HS-5 (cell line): Measurements from ENCODE around the gene PRR12.
"Not testable (repeated sequence)": the region's sequence is repeated elsewhere in the genome, so short reads cannot be mapped to it uniquely, and the experiment has no call there.

ENCODE experiments used
- DNase-seq: peaks from one replicate; pipeline ENCODE4 v3.0.0-alpha.2; 2012; ENCODE audit warnings: low read depth

The PRR12 gene

DNA sequence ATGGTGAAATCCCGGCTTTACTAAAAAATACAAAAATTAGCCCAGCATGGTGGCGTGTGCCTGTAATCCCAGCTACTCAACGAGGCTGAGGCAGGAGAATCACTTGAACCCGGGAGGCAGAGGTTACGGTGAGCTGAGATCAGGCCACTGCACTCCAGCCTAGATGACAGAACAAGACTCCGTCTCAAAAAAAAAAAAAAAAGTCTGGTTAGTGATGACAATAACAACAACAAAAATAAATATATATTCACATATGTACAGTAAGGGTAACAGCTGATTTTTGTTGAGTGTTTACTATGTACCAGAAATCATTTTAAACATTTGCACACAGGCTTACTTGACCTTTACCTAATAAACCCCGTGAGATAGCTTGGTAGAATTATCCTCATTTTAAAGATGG, 26.0 kb downstream of the PRR12 start:
- no peak for DNase-seq

DNA sequence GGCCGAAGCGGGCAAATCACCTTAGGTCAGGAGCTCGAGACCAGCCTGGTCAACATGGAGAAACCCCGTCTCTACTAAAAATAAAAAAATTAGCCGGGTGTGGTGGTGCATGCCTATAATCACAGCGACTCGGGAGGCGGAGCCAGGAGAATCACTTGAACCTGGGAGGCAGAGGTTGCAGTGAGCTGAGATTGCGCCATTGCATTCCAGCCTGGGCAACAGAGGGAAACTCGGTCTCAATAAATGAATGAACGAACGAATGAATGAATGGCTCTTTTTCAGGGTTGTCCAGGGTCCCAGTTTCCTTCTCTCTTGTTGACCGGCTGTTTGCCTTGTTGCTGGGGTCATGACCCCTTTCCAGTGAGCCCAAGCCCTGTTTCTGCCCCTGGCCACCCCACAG, 26.9 kb downstream of the PRR12 start:
- DNase-seq = not testable (repeated sequence)

- DNase-seq = no peak
These were observed 34.3 kb downstream of the PRR12 start for GRCh38 chr19:49624967-49625910.

DNA sequence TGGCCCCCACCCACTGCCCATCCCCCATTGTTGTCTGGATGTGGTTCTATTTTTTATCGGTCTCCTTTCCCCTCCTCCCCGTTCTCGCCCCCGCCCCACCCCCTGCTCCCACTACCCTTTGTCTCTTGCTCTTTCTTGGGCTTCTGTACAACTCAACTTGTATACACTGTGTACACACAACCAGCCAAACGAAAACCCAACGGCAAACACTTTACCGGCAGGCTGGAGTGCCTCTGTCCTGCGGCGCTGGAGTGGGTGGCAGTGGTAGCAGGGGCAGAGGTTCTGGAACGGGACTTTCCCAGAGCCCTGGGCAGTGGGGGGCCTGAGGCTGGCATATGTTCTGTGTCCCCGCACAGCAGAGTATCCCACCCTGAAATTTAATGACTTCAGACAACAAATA, 35.2 kb downstream of the PRR12 start:
- no peak for DNase-seq

GRCh38 chr19:49629659-49630058, 38.7 kb downstream of the PRR12 start:
- DNase-seq = no peak

DNA sequence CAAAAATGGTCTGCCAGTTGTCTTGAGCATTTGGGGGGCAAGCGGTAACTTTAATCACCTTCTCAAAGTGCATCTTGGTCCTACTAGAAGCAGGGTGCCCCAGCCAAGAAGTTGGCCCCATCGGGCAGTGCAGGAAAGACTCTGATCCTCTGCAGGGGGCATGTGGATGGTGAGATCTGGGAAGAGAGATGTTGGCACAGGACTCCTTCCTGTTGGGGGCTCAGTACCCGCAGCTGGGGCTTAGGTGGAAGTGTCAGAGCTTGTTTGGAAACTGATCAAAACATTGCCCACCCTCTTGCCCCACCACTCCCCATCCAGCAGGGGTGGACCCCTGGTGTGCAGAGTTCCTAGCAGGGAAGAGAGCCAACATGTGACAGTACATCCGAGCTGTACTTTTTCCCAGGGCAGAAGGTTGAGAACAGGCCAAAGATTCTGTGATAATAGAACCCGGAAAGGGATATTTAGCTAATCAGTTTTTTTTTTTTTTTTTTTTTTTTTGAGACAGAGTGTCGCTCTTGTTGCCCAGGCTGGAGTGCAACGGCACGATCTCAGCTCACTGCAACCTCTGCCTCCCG, 40.1 kb downstream of the PRR12 start:
- DNase-seq = no peak

DNA sequence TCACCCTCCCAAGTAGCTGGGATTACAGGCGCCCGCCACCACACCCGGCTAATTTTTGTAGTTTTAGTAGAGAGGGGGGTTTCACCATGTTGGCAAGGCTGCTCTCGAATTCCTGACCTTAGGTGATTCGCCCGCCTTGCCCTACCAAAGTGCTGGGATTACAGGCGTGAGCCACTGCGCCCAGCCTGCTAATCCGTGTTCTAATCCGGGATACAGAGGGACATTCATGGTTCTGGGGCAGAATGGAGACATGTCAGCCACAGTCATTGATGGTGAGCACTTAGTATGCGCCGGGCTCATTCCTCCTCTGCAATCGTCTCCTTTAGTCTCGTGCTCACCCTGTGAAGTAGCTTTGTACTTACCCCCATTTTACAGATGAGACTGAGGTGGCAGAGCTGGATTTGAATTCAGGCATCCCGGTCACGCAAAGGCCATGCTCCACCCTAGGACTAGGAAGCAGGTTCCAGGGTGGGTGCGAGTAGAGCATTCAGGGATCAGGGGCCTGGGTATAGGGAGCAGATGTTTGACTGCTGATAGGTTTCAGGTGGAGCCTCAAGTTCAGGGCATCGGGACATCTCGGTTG, 40.7 kb downstream of the PRR12 start:
- DNase-seq = no peak

- DNase-seq = no peak
These were observed 41.6 kb downstream of the PRR12 start for GRCh38 chr19:49632576-49632975.

- DNase-seq = not testable (repeated sequence)
These were observed 42.3 kb downstream of the PRR12 start for GRCh38 chr19:49633273-49633672.

DNA sequence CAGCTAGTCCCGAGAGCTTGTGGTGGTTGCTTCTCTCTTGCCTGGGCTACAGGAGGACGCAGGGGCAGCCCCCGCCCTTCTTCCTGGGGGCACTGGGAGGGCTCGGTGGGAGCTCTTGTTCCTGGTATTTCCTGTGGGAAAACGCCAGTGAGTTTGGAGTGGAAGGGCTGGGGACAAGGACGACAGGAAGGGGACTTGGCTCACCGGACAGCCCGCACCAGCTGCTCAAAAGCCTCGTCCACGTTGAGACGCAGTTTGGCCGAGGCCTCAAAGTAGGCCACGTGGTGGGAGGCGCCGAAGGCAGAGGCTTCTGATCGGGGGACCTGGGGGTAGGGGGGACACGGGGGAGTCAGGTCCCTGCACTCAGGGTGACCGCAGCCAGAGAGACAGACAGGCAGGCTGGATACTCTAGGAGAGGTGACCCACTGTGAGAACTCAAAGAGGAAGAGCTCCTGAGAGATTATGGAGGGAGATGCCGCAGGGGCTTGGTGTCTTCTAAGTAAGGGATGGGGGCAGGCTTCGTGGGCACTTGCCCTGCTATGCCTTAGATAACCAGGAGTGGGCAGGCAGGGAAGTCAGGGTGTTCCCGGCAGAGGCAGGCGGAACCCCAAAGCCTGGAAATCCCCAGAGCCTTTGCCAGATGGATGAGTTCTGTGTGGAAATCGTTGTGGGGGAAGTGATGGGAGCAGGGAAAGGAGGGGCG, 44.7 kb downstream of the PRR12 start:
- DNase-seq = no peak

DNA sequence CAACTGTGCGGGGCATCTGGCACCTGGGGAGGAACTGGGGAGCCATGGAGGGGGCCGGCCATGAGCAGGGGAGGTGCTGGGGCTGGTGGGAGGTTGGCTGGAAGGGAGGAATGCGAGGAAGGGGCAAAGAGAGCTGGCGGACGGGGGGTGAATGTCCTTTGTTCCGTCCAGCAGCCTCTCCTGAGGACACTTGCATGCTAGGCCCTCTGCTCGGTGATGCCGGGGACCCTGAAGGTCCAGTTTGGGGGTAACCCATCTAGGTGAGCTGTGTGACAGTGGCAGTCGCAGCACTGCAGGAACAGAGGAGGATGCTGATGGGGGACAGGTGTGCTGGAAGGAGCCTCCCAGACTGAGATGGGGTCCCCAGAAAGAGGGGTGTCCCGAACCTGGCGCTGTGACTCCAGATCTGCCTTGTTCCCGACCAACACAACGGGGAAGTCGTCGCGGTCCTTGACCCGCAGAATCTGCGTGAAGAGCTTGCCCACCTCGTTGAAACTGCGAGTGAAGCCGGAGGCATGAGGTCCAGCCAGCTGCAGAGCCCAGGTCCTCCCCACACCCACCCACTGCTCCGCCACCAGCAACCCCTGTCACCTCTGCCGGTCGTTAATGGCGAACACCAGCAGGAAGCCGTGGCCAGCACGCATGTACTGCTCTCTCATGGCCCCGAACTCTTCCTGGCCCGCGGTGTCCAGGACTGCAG, 45.4 kb downstream of the PRR12 start:
- DNase-seq = no peak

DNA sequence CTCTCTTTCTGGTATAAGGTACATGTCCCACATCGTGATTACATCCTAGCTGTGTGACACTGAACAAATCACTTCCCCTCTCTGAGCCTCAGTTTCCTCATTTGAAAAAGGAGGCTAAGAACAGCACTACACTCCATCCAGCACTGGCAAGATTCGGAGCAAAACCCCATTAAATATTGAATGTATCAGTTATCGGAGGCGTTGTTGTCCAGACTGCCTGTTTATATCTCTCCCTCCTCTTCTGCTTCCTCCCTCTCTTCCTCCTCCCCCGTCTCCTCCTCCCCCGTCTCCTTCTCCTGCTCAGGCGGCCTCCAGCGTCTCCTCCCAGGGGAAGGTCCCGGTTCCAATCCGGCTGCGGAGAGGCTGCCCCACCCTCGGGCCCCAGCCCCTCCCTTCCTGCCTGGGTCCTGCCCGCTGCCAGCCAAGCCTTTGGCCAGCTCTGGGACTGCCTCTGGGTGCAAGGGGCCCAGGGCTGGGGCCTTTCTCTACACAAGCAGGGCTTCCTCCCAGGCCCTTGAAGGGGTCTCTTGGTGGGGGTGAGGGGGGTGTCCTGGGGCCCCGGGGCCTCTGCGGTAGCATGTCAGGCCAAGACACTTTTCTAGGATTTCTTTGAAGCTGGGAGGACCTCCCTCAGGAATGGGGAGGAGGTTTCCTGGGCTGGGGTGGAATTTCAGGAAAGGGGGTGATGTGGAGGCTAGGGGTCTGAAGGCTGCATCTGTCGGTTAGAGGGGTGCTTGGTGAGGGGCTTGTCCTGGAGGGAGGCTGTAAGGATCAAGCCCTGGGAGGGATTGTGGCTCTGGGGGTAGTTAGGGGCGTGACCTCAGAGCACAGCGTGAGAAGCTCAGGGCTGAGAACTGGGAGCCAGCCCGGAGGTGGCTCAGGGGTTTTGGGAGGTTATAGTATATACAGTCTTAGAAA, 47.1 kb downstream of the PRR12 start:
- DNase-seq = no peak

DNA sequence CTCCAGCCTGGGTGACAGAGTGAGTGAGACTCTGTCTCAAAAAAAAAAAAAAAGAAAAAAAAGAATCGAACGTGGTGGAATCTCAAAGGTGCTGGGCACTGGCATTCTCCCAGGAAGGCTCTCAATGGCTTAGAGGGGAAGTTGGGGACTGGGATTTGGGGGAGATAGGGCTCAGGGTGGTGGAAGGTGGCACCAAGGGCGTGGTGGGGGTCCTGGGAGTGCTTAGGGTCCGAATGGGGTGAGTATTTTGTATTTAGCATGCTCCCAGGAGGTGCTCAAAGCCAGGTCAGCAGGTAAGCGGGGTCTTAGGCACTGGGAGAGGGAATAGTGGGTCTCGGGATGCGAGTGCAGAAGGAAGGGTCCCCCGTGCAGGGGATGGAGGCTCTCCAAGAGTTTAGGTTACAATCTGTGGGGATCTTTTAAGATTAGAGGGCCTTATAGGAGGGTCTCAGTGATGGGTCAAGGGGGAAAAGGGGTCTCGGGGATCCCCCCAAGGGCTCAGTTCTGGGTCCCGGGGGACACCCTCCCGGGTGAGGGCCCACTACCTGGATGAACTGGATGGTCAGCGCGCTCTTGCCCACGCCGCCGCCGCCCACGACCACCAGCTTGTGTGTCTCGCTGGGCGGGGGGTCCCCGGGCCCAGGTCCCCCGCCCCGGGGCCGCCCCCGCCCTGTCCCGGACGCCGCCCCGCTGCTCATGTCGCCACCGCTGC, 48.6 kb downstream of the PRR12 start:
- DNase-seq = no peak

DNA sequence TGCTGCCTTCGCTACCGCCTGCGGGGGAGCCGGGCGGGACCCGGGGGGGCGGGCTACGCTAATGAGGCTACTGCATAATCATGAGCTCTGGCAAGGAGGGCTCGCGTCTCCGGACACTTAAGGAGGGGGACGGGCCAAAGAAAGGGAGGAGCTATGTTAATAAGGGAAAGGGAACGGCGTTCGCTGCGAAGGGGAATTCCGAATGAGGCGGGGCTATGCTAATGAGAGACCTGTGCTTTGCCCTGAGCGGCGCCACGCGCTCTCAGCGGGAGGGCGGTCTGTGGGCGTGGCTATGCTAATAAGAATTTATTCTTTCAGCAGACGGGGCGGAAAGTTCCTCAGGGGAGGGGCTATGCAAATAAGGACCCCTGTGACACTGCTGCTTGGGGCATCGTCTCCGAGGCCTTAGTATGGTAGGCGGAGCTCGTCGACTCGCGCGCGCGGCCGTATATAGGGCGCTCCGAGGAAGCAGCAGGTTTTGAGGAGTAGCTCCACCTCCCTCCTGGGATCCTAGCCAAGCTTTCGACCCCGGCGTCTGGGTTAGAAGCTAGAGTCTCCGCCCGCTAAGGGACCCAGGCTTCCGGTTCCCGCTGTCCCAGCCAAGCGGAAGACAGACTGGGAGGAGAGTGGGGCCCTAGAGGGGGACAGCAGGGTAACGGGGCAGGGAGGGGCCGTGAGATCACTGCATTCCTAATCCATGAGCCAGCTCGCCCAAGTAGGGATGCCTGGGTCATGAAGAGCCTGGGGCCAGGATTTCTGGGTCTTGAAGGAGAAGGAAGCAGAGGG, 49.3 kb downstream of the PRR12 start, which contains the start of gene RRAS:
RRAS (minus strand) TSS at position 31 of the 786 bp plus-strand sequence. CDS start 45 bp downstream, outside the sequence.
- peak; percentile 100 for DNase-seq

- peak; percentile 96 for DNase-seq
These were observed 50.9 kb downstream of the PRR12 start, which contains the start of gene SCAF1 for GRCh38 chr19:49641688-49642491. Gene SCAF1, plus strand, starts transcription at chr19:49642209. Its CDS starts 2,818 bp downstream, at chr19:49645027.

DNA sequence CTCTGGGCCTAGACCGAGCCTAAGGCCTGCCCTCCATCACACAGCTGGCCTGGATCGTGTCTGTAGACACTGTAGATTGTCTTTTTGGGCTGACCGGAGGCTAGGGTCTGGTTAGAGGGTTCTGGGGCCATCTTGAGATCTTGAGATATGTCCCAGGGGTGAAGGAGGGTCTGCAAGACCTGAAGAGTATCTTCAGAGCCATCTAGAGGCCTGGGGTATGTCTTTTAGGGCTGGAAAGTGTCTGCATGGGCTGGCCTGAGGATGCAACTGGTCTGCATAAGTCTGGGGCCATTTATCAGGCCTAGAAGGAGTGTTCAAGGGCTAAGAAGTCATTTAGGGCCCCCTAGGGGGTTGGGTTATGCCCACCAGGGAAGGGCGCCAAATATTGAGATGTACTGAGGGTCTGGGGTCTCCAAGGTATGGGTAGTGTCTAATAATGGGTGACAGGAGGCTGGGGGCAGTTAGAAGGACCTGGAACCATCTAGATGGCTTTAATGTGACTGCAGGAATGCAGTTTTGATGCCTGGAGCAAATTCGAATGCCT, 51.6 kb downstream of the PRR12 start:
- DNase-seq = no peak

- DNase-seq = no peak
These were observed 52.5 kb downstream of the PRR12 start for GRCh38 chr19:49643466-49643865.

GRCh38 chr19:49645592-49645991, 54.6 kb downstream of the PRR12 start:
- no peak for DNase-seq
